Endothelial cell of hepatic sinusoid (primary cell): ENCODE results near the gene STK32A.
"Not testable (repeated sequence)": the region's sequence is repeated elsewhere in the genome, so short reads cannot be mapped to it uniquely, and the experiment has no call there.

Experiments
- in situ Hi-C: cut with HindIII; loops from 2 replicates; pipeline ENCODE4 v1.10.0; 2017; ENCODE audit warnings: low sequenced_read_pairs

The STK32A gene

DNA sequence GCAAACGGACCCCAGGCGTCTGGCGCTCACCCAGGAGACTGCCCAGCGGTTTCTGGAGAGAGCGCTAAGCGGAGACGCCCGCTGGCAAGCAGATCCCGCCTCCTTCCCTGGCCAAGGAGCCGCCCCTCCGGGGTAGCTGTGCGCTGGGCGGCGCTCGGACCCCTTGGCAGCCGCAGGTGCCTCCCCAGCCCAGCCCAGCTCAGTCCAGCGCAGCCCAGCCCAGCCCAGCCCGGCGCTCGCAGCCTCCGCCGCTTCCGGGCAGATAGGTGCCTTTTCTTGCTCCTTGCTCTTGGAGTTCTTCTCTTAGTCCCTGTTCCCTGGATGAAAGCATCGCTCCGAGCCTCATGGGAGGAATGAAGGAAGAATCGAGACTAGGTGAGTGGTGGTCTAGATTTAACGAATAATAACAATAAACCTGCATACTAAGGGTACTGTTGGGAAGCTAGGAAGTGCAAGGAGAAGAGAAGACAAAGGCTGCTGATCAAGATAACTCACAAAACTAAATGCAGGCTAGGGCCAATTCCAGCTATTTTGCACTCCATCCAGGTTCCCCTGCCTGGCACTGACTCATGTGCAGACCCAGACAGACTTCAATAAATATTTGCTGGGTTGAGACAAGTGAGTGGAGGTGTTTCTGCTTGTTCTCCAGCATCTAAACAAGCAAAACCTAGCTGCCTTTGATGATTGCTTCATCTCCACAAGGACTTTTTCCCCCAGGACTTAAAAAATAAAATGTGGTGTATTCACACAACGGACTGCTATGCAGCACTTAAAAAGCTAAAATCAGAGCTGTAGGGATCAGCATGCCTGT lies at the start of gene STK32A:
STK32A (plus strand) TSS at position 202 of the 811 bp plus-strand sequence. CDS start 4,609 bp downstream, outside the sequence.
- in situ Hi-C loops = loop anchor here (5.0 kb wide), 1 partner anchor 107 kb away; no protein-coding TSS in a partner anchor

DNA sequence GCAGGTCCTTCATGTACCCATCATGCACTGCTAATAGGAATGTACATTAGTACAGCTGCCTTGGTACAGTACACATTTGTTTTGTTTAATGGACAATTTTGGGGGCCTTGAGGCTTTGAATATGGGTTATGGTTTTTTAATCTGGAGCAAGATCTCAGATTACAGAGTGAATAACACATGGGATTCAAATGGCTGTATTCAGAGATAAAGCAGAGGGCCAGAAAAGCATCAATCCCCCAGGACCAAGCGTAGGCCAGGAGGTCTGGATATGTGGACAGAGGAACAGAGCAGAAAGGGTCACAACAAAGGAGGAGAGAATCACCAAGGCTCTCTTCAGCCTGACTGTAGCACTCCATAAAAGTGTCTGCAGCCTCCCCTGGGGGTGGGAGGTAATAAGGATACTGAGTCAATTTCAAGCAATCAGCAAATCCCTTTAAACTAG lies 47.7 kb upstream of the STK32A start:
- in situ Hi-C loops = no loop called here

DNA sequence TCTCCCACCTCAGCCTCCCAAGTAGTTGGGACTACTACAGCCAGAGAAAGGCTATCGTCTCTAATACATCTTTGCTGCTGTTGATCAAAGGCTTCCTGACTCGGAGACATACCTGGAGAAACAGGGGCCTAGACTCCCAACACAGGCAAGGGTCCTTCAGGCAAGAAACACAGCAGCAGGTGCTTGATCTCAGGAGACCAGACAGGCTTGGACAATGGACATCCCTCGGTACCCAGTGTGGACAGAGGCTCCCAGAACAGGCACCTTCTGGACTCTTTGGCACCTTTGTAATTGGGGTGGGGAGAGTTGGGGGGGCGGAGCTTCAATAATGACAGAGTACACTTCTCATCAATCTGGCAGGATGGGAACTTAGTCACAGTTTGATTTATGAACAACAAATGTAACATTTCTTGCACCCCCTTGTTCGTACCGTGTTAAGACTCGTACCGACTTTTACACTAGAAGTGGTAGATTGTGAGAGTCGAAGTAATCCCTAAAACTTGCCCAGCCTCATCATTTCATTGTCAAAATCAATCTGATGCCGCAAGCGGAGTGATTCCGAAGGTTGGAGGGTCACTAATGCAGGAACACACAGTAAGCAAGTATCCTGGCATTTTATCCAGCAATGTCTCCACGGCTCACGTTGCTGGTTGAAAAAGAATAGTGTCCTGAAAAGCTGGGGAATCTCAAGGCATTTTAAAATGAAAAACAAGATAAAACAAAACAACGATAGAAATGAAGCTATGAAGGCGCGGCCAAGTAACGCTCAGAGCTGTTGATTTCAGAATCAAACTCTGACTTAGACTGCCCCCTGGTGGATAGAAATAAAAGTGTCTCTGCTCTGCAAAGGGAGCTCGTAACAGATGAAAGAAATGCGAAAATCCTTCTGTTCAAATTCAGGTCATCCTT lies 46.4 kb upstream of the STK32A start:
- in situ Hi-C loops = no loop called here

DNA sequence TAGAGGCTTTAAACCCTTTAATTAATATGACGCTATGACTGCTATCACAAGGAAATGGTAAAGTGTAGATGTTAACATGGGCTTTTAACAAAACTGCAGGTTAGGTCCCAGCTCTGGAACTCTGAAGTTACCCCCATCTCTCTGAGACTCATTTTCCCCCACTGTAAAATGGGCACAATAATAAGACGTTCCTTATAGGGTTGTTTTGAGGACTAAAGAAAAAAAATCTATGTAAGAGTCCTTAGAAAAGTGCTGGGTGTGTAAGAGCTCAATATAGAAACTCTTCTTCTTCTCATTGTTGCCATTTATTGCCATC lies 45.8 kb upstream of the STK32A start:
- in situ Hi-C loops = no loop called here

DNA sequence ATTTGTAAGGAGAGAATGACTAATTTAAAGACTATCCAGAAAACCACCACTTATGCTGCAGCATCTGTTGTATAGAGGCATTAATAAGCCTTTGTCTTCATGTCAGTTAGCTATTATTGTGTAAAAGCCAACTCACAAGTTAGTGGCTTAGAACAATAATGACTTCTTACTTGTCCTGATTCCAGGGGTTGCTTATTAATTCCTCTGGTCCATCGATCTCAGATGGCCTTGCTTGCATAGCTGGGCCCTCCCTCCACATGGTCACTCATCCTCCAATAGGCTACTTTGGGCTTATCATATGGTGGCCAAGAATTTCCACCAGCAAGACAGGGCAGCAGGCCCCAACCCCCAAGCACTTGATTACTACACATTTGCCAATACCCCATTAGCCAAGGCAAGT lies 44.5 kb upstream of the STK32A start:
- in situ Hi-C loops = no loop called here

DNA sequence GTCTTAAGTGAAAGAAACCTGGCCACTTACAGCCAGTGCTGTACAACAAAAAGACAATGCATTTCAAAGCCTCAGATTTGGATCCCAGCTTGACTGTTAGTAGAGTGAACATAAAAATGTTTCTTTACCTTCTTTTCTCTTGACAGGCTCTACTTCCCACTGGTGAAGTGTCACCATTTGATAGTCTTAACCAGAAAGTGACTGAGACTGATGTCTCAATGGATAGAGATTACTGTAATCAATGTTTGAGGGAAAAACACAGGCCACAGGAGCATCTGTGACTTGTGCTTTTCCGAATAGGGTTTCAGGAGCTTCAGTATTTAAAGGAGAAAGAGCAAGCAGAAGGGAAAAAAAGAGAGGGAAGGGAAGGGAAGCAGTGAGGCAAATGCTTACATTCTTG lies 41.7 kb upstream of the STK32A start:
- in situ Hi-C loops = no loop called here

DNA sequence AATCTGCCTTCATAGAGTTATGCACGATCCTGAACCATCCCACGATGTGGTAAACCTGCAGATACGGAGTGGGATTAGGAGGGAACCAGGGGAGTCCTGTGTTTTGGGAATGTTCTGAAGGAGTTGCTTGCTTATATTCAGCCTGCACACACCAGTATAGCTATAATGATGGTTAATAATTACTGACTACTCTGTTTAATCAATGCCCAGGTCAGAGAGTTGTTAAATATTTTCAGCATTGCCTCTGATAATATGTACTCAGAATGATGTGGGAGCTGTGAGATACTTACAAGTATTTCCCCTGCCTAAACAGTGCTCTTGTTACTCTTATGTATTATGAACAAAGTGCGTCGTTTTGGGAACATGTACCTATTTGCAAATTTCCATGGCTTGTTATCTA lies 34.8 kb upstream of the STK32A start:
- in situ Hi-C loops = no loop called here

DNA sequence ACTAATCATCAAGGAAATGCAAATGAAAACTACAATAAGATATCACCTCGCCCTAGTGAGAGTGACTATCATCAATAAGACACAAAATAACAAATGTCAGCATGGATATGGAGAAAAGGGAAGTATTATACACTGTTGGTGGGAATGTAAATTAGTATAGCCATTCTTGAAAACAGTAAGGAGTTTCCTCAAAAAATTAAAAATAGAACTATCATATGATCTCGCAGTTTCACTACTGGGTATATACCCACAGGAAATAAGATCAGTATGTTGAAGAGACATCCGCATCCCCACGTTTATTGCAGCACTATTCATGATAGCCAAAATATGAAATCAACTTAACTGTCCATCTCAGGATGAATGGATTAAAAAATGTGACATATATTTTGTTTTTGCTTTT lies 31.6 kb upstream of the STK32A start:
- in situ Hi-C loops = no loop called here

DNA sequence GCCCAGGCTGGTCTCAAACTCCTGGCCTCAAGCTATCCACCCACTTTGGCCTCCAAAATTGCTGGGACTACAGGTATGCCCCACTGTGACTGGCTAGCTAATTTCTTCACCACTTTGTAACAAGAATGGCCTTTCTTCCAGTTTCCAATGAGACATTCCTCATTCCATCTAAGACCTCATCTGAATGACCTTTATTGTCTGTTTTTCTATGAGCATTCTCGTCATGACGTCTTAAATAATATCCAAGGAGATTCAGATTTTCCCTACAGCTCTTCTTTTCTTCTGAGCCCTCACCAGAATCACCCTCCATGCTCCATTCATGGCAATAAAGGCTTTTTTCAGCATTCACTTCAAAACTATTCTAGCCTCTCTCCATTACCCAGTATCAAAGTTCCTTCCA lies 30.2 kb upstream of the STK32A start:
- in situ Hi-C loops = no loop called here

DNA sequence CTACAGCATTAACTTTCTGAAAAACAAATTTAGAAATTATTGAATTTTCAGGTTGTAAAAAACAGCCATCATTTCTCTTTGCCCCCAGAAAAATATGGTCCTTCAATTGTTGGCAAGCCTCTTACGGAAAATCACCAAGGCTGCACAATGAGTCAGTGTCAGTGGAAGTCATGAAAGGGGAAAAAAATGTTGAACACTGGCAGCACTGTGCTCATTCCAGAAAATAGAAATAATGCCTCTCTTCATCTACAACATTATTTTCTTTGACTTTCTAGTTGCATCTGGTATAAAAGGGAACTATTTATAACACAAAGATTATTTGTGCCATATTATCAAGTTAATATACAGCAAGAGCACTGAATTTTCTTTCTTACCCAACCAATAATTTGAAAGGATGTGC lies 26.7 kb upstream of the STK32A start:
- in situ Hi-C loops = loop anchor here (5.0 kb wide), 1 partner anchor 56 kb away; no protein-coding TSS in a partner anchor

DNA sequence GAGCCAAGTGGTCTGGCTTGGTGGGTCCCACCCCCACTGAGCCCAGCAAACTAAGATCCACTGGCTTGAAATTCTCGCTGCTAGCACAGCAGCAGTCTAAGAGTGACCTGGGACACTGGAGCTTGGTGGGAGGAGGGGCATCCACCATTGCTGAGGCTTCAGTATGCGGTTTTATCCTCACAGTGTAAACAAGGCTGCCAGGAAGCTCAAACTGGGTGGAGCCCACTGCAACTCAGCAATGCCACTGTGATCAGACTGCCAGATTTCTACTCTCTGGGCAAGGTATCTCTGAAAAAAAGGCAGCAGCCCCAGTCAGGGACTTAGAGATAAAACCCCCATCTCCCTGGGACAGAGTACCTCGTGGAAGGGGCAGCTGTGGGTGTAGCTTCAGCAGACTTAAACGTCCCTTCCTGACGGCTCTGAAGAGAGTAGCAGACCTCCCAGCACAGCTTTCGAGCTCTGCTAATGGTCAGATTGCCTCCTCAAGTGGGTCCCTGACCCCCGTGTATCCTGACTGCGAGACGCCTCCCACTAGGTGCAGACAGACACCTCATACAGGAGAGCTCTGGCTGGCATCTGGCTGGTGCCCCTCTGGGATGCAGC lies 18.2 kb upstream of the STK32A start:
- in situ Hi-C loops = no loop called here

DNA sequence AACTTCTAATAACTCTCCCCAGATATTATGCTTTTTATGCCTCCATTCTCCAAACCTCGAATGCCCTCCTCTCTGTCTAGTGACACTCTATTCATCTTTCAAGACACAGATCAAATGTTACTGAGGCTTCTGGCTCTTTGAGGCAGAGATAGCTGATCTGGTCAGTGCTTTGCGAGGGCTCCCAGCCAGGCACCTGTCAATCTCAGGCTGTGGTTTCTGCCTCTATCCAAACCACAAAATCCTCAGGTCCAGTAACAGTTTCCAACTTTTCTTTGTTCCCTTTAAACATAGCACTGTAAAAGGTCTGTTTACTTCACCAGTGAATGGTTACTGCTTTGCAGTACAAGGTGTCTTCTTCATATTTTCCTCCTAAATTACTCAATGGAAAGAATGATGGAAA lies 11.5 kb upstream of the STK32A start:
- in situ Hi-C loops = no loop called here

DNA sequence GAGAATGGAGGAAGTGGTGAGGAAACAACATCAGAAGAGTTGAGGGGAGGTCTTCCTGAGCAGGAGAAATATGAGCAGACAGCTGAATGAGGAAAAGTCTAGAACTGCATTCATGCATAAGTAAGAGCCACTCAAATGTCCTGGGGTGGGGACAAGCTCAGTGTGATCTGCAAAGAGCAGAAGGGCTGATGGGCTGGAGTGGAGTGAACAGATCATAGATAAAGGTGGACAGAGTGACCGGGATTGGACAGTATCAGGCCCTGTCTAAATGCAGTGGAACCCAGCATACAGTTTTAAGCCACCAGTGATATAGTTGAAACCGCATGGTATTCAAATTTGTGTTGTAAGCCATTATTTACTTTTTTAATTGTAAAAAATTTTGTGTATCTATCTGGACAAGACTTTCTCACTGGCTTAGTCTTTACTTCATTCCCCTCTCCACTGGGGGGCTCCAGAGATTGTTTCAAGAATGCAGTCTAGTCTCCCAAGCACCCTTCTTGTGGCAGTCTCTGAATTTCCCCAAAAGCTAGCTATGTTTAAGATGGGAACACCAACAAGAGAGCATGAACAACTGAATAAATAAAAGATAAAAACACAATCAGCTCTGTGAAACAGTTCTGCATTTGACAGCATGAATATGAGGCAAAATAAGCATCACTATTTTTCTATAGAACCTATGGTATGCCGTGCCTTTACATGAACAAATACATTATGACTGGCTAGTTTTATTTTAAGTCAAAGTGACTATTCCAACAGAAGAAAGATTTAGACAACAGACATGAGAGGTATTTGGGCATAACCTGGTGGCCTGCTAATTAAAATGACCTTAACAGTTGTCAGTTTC lies 10.7 kb upstream of the STK32A start:
- in situ Hi-C loops = no loop called here

DNA sequence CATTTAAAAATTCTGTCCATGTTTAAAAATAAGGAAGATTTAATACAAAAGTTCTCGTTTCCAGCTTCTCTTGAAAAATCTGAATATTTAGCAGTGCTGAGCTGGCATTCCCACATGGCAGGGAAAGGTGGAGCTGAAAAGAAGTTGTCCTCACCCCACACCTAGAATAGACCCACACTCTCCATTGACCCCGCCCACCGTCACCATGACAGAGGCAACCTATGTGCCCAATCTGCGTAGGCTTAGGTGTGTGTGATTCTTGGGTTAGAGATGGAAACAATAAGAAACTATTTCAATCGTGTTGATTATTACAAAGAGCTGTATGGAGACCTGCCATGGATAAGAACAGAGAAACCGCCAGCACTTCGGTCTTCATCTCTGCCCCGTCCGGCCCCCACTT lies 8.9 kb upstream of the STK32A start:
- in situ Hi-C loops = no loop called here

DNA sequence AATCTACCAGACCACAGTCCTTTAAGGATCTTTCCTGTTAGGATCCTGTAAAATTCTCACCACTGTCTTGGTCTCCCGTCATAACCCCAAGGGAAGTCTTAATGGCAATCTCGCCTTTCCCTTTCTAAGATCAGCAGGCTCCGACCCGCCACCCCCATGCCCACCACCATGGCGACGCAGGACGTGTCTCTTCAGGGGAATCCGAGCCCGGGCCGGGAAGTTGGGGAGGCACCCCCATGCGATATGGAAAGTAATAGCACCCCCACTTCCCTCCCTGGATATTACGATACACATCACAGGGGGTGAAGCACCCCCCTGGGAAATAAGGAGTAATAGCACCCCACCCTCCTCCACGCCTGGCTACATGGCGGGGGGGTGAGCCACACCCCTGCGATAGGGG lies 8.3 kb upstream of the STK32A start:
- in situ Hi-C loops = no loop called here

DNA sequence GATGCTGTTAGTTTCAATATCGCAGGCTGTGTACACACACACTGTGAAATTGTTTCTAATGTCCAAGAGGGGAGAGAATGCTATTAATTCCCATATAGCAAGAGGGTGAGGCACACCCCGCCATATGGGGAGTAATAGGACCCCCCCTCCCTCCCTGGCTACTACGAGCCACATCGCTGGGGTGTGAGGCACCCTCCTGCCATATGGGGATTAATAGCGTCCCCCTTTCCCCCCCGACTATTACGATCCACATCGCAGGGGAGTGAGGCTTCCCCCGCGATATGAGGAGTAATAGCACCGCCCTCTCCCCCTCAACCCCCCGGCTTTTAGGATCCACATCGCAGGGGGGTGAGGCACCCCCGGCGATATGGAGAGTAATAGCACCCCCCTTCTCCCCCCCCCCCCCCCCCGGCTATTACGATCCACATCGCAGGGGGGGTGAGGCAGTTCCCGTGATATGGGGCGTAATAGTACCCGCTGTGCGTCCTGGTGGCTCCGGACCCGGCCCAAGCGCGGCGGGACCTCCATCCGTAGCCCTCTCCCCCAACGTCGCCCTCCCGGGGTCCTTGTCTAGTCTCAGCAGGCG lies 494 bp upstream of the STK32A start:
- in situ Hi-C loops = no loop called here

DNA sequence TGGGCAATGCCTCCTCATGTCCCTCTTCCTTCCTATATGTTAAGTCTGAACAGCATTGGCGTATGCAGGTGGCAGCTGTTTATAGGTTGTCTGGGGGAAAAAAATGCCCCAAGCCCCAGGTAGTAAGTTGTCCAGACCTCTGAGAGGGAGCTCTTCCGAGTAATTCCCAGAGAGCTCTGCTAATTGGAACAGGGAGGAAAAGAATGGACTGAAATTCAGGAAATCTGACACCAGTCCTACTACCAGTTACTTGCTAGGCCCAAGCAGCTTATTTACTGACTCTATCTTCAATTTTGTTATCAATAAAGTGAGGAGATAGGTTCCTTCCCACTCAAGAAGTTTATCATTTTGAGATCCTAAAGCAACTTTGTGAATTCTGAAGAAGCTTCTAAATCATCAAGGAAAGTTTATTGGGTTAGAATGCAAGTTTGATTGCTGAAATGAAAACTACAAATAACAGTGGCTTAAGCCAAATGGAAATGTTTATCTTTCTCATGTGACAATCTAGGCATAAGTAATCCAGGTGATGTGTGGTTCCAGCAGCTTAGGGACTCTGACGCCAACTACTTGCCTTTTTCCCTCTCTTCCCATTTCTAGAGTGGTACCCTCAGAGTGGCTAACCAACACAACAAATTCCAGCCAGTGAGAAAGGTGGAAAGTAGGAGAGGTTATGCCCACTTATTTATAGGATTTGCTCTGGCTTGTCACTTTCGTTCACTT lies 5.6 kb downstream of the STK32A start:
- in situ Hi-C loops = no loop called here

DNA sequence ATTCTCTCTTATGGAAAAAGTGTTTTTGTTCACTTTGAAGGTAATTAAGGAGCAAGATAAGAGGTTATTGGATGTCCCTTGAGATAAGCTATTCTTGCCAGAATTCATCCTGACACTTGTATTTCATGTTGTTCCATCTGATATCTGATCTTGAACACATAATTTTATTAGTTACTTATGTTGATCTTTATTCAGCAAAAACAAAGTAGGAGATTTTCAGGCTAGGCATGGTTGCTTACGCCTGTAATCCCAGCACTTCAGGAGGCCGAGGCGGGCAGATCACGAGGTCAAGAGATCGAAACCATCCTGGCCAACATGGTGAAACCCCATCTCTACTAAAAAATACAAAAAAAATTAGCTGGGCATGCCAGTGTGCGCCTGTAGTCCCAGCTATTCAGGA lies 8.4 kb downstream of the STK32A start:
- in situ Hi-C loops = not testable (repeated sequence)

DNA sequence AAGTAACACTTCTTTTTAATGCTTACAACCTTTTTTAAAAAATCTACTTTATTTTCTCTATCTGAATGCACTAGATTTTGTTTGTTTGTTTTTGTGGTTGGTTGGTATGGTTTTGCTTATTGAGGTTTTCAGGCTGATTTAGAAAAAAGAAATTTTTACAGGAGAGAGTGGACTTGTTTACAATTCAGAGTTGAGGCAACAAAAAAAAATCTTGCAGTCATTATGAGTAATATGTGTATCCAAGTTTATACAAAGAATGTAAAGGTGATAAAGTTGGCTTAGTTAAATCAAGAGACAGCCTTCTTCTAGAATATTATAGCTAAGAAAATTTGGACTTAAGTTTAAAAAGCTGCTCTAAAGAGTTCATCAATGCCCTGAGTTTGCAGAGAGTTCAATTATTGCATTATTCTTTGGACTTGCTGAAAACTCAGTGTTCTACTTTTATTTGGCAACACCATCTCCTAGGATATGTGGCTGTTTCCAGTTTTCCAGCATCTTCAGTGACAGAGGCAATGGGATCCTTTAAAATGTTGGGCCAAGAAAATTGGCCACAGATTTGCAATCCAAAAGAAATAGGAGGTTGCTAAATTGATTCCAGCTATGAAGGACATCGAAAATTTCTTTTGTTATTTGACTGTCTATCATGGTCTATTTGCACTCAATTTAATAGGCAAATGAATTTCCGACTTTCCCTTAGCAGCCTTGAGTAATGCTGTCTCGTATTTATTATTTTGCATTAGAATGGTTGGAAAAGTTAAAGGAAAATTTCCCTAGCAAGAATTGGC lies 10.7 kb downstream of the STK32A start:
- in situ Hi-C loops = no loop called here
